SKM-1 treated with dmso at 0.1 percent for 144 hours (cell line): ENCODE data around the gene SF1.

Experiments
- DNase-seq: peaks from one replicate; lab custom pipeline; 2025; ENCODE audit not compliant: unreplicated experiment; lab: John Stamatoyannopoulos, UW

The SF1 gene

GRCh38 chr11:64728757-64729365 is 49.5 kb downstream of the SF1 start:
- DNase-seq: no peak

- DNase-seq: no peak
Measured at GRCh38 chr11:64726867-64727530, 51.3 kb downstream of the SF1 start.

GRCh38 chr11:64726211-64726641 is 52.1 kb downstream of the SF1 start:
- DNase-seq: no peak

DNA sequence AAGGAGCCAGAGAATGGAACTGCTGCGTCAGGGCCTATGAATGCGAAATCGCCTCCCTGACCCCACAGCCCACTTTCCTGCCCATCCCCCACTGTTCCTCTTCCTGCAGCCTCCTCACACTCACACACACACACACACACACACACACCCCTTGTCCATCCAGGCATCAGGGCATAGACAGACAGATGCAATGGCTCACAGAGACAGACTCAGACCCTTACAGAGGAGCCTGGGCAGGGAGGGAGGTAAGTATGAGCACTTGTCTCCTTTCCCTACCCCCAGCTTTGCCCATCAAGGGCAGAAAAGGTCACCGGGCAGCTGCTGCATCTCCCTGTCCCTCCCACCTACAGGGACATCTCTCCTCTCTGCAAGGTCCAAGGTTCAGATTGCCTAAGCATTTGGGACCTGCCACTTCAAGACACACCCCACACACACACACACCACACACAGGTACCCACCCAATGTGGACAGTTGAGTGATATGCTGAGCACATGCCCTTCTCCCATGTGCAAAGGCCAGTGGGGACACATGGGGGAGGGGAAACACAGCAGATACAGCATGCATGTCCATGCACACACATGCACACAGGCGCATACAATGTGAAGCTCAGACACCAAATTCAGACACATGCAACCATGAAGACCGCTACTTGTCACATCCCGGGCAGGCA is 53.3 kb downstream of the SF1 start:
- no peak for DNase-seq

- no peak for DNase-seq
Measured at GRCh38 chr11:64723907-64724862, 54.2 kb downstream of the SF1 start.

DNA sequence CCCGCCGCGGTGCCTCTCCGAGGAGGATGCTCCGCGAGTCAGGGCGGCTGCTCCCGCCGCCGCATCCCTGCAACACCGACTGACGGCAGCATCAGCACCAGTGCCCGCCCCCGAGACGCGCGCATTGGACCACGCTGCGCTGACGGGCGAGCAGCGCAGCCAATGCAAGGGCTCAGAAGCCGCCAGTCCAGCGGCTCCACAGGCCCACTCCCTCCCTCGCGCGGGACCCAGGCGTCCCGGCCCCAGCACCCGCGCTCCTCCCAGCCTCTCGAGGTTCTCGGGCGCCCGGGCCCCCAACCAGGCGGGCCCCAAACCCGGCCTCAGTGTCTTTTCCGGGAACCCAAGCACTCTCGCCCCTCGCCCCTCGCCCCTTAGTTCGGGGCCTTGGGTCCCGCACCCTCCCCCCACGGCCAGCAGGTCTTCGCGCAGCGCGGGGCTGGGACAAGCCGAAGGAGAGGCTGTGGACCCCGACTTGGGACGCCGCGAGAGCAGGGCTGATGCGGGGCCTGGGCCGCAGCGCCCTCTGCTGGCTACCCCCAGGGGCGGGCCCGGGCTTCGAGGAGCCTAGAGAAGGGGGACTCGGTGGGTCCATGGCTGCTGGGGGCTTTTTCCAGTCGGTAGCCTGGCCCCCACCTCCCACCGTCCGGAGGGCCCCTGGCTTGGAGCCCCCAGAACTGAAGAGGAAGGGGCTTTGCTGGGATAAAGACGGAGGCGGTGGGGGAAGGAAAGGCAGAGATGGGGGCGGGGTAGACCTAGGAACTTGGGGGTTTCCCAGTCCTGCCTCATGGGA is 55.0 kb downstream of the SF1 start, which contains the start of gene NRXN2:
NRXN2 (minus strand) TSS at position 81 of the 790 bp plus-strand sequence. CDS start 9,498 bp downstream, outside the sequence.
- DNase-seq: peak; percentile 32

DNA sequence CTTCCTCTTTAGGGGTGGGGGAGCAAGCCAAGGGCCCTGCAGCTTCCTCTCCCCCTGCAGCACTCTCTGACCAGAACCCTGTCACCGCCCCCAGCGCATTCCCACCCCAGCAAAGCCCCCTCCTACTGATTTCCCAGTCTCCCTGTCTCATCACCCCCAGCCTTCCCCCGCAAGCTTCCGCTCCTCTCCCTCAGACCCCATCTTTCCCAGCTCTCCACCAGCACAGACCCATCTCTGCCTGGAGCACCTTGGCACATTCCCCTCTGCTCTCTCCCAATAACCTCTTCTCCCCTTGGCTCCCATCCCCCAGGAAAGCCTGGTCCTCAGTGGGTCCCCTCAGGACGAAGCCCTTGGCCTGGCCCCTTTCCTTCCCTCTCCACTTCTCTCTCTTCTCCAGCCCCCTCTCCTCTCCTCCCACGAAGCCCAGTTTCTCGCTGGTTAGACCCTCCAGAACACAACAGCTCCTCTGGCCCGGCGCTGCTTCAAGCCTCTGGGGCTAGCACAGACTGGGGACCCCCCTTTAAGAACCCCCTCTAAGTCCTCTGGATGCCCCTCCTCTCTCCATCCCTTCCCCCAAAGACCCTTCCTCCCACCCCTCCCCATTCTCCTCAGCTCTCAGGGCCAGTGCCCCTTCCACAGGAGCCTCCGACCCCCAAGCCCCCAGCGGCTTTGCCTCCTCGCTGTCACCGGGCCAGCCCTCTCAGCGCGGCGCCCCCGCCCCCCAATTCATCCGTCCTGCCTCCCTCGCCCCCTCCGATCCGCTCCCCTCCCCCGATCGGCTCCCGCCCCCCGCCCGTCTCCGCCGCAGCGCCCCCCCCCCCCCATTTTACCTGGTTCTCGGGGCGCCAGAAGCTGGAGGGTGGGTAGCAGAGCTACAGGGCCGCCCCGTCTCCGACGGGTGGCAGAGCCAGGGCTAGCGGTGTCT is 55.9 kb downstream of the SF1 start:
- no peak for DNase-seq

GRCh38 chr11:64721359-64721699 is 57.0 kb downstream of the SF1 start:
- no peak for DNase-seq

DNA sequence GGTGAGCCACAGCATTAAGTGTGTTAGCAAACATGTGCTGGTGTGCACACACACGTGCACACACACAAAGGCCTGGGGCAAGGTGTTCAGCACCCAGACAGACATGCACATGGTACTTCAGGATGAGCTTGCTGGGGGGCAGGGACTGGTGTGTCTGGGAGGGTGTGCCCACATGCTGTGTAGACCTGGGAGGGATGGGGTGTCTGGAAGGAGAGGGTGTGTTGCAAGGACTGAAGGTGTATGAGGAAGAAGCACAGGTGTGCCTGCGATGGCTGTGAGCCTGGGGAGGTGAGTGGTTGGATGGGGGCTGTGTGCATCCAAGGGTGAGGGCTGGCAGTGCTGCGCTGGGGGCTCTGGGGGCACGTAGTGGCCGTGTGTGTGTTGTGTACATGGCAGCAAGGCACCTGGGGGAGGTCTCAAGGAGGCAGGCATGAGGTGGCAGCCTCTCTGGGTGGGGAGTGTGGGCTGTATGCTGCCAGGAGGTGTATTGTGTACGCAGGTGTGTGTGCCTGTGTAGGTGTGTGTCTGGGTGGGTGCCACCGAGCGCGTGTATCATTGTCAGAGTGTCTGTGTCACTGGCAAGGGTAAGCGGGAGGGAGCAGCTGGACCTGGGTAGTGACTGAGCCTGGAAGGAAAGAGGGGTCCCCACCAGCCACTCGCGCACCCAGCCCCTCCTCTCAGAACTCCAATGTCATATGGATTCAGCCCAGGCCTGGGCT is 57.5 kb downstream of the SF1 start:
- DNase-seq: no peak

DNA sequence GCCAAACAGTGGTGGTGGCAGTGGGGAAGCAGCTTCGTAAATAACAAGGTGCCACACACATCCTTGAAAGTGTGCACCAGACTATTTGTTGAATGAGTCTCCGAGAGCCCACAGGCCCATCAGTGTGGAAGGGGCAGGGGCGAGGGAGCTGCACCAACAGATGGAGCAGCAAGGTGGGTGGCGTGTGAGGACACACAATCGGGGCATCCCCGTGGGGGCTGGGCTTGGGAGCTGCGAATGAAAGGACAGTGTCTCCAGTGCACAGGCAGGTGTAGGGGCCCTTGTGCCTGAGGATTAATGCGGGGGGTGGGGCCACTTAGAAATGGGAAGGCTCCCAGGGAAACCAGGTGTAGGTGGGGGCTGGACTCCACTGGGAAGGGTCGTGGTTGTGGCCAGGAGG is 58.2 kb downstream of the SF1 start:
- DNase-seq: no peak

- no peak for DNase-seq
Measured at GRCh38 chr11:64719406-64719805, 58.9 kb downstream of the SF1 start.

DNA sequence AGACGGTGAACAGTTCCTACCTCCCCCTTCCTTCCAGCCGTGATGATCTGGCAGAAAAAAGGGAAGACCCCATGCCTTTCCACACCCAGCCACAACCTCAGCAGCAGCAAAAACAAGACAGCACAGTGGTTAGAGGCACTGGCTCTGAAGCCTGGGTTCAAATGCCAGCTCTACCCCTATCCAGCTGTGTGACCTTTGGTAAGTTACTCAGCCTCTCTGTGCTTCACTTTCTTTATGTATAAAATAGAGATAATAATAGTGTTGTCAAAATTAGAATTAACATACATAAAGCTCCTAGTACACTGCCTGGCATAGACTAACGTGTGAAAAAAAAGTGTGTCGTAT is 59.6 kb downstream of the SF1 start:
- DNase-seq: no peak

DNA sequence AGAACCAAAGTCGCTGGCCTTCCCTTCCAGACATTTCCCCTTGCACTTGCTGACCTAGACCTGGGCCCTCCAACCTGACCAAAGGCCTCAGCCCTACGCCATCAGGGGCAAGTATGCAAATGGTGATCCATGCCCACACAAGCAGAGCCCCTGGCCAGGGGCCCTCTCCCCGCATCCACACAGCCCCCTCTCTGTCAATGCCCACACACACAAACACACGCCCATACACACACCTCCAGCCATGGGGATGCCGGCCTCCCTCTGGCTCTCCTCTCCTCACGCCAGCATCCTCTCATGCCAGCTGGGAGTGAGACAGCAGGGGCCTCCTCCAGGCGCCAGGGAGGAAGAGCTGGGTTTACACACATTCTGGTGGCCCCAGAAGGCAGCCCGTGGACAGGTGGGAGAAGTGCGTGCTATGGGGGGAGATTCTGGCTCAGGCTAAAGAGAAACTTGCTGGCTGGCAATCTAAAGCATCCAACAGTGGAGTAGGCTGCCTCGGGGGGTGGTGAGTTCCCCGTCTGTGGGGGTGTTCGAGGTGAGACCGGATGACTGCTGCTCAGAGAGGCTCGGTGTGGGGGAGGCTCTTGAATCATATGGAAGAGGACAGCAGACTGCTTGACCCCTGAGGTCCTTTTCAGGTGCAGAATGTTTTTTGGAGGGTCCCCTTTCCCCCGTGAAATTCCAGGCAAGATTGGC is 60.1 kb downstream of the SF1 start:
- no peak for DNase-seq

DNA sequence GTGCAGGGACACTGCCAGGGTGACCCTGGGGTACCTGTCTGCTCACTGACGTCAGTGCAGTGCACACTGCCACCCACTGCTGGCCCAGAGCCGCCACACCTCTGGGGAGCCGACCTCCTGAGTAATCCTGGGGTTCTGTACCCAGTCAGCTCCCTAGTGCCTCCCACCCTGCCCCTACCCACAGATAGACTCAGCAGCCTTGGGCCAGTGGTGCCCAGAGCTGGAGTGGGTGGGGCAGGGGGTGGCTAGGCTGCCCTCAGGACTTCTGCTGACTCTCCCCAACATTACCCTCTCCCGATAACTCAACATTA is 61.1 kb downstream of the SF1 start:
- DNase-seq: no peak

DNA sequence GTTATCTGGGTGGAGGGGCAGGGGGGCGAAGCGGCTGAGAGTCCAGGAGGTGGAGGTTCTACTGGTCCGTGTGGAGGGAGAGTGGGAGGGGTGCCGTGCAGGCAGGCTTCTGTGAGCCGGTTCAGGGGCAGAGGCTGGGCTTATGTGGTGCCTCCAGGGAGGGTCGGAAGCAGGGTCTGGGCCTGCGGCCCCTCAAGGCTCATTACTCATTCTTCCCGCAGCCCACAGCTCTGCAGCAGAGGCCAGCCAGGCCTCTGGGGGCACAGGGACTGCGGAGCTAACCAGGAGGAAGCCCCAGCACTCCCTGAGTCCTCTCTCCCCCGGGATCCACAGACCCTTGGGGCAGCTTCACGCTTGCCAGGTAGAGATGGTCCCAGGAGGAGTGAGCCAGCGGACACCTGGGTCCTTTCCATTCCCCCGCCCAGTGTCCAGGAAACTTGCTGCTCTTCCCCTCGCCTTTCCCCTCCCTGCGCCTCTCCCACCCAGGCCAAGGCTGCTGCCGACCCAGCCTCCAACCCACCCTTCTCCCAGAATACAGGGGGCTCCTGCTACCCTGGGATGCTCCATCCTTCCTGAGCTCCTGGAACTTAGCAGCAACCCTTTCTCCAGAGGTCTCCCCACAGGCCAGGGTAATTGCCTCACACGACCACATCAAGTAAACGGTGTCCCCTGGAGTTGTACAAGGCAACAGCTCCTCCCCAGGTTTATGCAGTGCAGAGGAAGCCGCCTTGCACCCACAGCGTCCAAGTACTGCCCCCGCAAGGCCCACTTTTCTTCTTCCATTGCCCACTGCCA is 61.7 kb downstream of the SF1 start:
- DNase-seq: no peak

GRCh38 chr11:64715756-64716472 is 62.4 kb downstream of the SF1 start:
- no peak for DNase-seq

DNA sequence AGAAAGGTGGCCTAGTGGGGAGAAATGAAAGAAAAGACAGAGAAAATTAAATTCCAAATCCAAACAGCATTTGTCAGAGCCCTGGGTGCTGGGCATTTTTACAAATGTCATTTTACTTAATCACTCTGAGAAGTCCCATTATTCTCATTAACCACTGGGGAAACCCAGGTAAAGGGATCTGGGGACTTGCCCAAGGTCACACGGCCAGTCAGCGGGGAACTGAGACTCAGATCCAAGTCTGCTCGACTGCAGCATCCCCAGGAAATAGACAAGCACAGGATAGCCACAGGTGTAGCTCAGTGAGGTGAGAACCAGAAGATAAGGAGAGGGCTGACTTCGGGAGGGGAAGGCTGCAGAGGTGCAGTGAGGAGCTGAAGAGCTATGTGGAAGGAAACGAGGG is 63.2 kb downstream of the SF1 start:
- no peak for DNase-seq
